HUDEP-2 (cell line): ENCODE results near the gene LMOD3.

Experiments used
- DNase-seq, 76 experiments: peaks; one replicate each; lab custom pipeline; 2025; ENCODE audit not compliant: unreplicated experiment in 76 of 76; lab: John Stamatoyannopoulos, UW

Gene LMOD3

GRCh38 chr3:69126999-69127398 lies 4.6 kb upstream of the LMOD3 start:
- no peak for DNase-seq

- no peak for DNase-seq
Observed at GRCh38 chr3:69126216-69126615, 3.8 kb upstream of the LMOD3 start.

GRCh38 chr3:69121950-69122349 lies 445 bp downstream of the LMOD3 start:
- no peak for DNase-seq

- DNase-seq, result no peak
Observed at GRCh38 chr3:69121513-69121912, 882 bp downstream of the LMOD3 start.

GRCh38 chr3:69120879-69121464 lies 1.4 kb downstream of the LMOD3 start:
- DNase-seq, result peak in 64 of 76 experiments; percentile 5 to 81 (median 47)

GRCh38 chr3:69119681-69120080 lies 2.7 kb downstream of the LMOD3 start:
- no peak for DNase-seq

- no peak for DNase-seq
Observed at GRCh38 chr3:69119138-69119537, 3.3 kb downstream of the LMOD3 start.

GRCh38 chr3:69118555-69118954 lies 3.8 kb downstream of the LMOD3 start:
- DNase-seq, result no peak

GRCh38 chr3:69116897-69117296 lies 5.5 kb downstream of the LMOD3 start:
- DNase-seq, result no peak

- no peak for DNase-seq
Observed at GRCh38 chr3:69116162-69116561, 6.2 kb downstream of the LMOD3 start.

GRCh38 chr3:69115731-69116130 lies 6.7 kb downstream of the LMOD3 start:
- no peak for DNase-seq

GRCh38 chr3:69113536-69113935 lies 8.9 kb downstream of the LMOD3 start:
- DNase-seq, result peak in 8 of 76 experiments; percentile 5 to 56 (median 16)

- no peak for DNase-seq
Observed at GRCh38 chr3:69110941-69111546, 11.4 kb downstream of the LMOD3 start.

GRCh38 chr3:69108811-69109210 lies 13.6 kb downstream of the LMOD3 start:
- peak in 9 of 76 experiments; percentile 5 to 50 (median 34) for DNase-seq

GRCh38 chr3:69107841-69108240 lies 14.6 kb downstream of the LMOD3 start:
- no peak for DNase-seq

GRCh38 chr3:69105320-69105719 lies 17.1 kb downstream of the LMOD3 start:
- DNase-seq, result no peak

- peak in 3 of 76 experiments; percentile 8 to 18 (median 17) for DNase-seq
Observed at GRCh38 chr3:69104586-69104985, 17.8 kb downstream of the LMOD3 start.

GRCh38 chr3:69103123-69103522 lies 19.3 kb downstream of the LMOD3 start:
- DNase-seq, result no peak

GRCh38 chr3:69102384-69102783 lies 20.0 kb downstream of the LMOD3 start:
- DNase-seq, result no peak

- no peak for DNase-seq
Observed at GRCh38 chr3:69099576-69099975, 22.8 kb downstream of the LMOD3 start.

- DNase-seq, result no peak
Observed at GRCh38 chr3:69097407-69098086, 24.8 kb downstream of the LMOD3 start.

GRCh38 chr3:69096299-69096698 lies 26.1 kb downstream of the LMOD3 start:
- no peak for DNase-seq
